H1 (cell line): ENCODE measurements around the gene PLK5.

ENCODE experiments used
- CHD2 ChIP-seq: IDR thresholded peaks from 2 replicates; pipeline ENCODE4 v1.6.1; 2012; ENCODE audit warnings: low read length, improper control_type of control experiment
- JUND ChIP-seq: IDR thresholded peaks from 2 replicates; pipeline ENCODE4 v1.6.1; 2011; ENCODE audit warnings: mild to moderate bottlenecking, improper control_type of control experiment, low read length
- PHF8 ChIP-seq: fragments of 200-600 bp; sonication (generic); conservative IDR thresholded peaks from 2 replicates; pipeline ENCODE4 v1.7.1; 2012; ENCODE audit warnings: low read depth, mild to moderate bottlenecking, inconsistent platforms, low read length, moderate library complexity
- POLR2A ChIP-seq, 2 experiments: IDR thresholded peaks; 1 replicate in 1 of 2; 2 replicates in 1 of 2; pipeline ENCODE4 v1.6.1; 2011; ENCODE audit warnings: low read depth in 2 of 2, low read length in 2 of 2, mild to moderate bottlenecking in 2 of 2; ENCODE audit errors: control extremely low read depth in 1 of 2
- RFX5 ChIP-seq: IDR thresholded peaks from 2 replicates; pipeline ENCODE4 v1.6.1; 2011; ENCODE audit warnings: low read depth, low read length, improper control_type of control experiment, borderline replicate concordance
- TF ChIP-seq, protein P1 (sequence below), 3 experiments: IDR thresholded peaks; 1 replicate in 2 of 3; 2 replicates in 1 of 3; pipeline versions ENCODE4 v1.5.1 to v1.6.1; 2011; ENCODE audit warnings: low read length in 3 of 3, mild to moderate bottlenecking in 3 of 3, inconsistent platforms in 2 of 3, low read depth in 1 of 3, moderate library complexity in 1 of 3; ENCODE audit not compliant: insufficient read depth in 1 of 3; ENCODE audit errors: control extremely low read depth in 1 of 3
- TF ChIP-seq, protein P2 (sequence below): IDR thresholded peaks from 2 replicates; pipeline ENCODE4 v1.6.1; 2012; ENCODE audit warnings: inconsistent platforms

DNA sequence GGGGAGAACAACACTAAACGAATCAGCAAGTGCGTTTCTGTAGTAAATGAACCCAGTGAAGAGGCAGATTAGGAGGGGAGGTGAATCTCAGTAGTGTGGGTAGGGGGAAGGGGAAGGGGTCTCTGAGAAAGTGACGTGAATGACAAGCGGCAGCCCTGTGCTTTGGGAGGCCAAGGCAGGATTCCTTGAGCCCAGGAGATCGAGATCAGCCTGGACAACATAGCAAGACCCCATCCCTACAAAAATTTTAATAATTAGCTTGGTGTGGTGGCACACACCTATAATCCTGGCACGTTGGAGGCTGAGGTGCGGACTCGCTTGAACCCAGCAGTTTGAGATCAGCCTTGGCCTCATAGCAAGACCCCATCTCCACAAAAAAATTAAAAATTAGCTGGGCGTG is 8.1 kb downstream of the PLK5 start:
- TF ChIP-seq PHF8 (no peak), JUND (no peak), RFX5 (no peak), POLR2A (IDR thresholded peaks at IDR 0.05; ENCODE audit: control extremely low read depth in 1 of 2, low read depth in 2 of 2, low read length in 2 of 2) (no peak), CHD2 (no peak)
- TF ChIP-seq, protein P1, sequence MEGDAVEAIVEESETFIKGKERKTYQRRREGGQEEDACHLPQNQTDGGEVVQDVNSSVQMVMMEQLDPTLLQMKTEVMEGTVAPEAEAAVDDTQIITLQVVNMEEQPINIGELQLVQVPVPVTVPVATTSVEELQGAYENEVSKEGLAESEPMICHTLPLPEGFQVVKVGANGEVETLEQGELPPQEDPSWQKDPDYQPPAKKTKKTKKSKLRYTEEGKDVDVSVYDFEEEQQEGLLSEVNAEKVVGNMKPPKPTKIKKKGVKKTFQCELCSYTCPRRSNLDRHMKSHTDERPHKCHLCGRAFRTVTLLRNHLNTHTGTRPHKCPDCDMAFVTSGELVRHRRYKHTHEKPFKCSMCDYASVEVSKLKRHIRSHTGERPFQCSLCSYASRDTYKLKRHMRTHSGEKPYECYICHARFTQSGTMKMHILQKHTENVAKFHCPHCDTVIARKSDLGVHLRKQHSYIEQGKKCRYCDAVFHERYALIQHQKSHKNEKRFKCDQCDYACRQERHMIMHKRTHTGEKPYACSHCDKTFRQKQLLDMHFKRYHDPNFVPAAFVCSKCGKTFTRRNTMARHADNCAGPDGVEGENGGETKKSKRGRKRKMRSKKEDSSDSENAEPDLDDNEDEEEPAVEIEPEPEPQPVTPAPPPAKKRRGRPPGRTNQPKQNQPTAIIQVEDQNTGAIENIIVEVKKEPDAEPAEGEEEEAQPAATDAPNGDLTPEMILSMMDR (IDR thresholded peaks at IDR 0.05; ENCODE audit: control extremely low read depth in 1 of 3, insufficient read depth in 1 of 3, low read depth in 1 of 3, low read length in 3 of 3) = no peak
- TF ChIP-seq, protein P2, sequence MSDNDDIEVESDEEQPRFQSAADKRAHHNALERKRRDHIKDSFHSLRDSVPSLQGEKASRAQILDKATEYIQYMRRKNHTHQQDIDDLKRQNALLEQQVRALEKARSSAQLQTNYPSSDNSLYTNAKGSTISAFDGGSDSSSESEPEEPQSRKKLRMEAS = no peak
